Keratinocyte (primary cell): ENCODE measurements around the gene OMG. TPM values are rescaled to one million over a fixed set of nuclear protein-coding genes. Genes with fewer than 3 reads are reported as not detected.
"Not testable (repeated sequence)": the region's sequence is repeated elsewhere in the genome, so short reads cannot be mapped to it uniquely, and the experiment has no call there.

Experiments
- DNase-seq: peaks from one replicate; pipeline ENCODE4 v3.0.0-alpha.2; 2011; ENCODE audit warnings: low read depth, missing footprints, low spot score
- FAIRE-seq: peaks from 2 replicates; lab custom pipeline; 2011; peaks lifted over from hg19 to GRCh38; lab: Jason Lieb, UNC
- H2AFZ ChIP-seq: 2 replicates; pipeline ENCODE4 v1.6.0; 2012; ENCODE audit warnings: low read length, control low read depth, inconsistent platforms; ENCODE audit not compliant: control insufficient read depth
- H3K27ac ChIP-seq: 2 replicates; pipeline ENCODE4 v1.5.1; 2011; ENCODE audit warnings: low read length; ENCODE audit not compliant: control insufficient read depth, insufficient read depth
- H3K27me3 ChIP-seq: 3 replicates; pipeline ENCODE4 v1.6.0; 2011; ENCODE audit warnings: low read length; ENCODE audit not compliant: control insufficient read depth, insufficient read depth; ENCODE audit errors: extremely low read depth
- H3K36me3 ChIP-seq, 2 experiments: 2 replicates in 1 of 2; 3 replicates in 1 of 2; pipeline ENCODE4 v1.5.1; 2011; ENCODE audit warnings: low read length in 2 of 2, mild to moderate bottlenecking in 1 of 2; ENCODE audit not compliant: control insufficient read depth in 2 of 2, insufficient read depth in 2 of 2; ENCODE audit errors: extremely low read depth in 1 of 2
- H3K4me1 ChIP-seq: 3 replicates; pipeline ENCODE4 v1.5.1; 2011; ENCODE audit warnings: low read length; ENCODE audit not compliant: control insufficient read depth, insufficient read depth; ENCODE audit errors: extremely low read depth
- H3K4me2 ChIP-seq: 3 replicates; pipeline ENCODE4 v1.6.0; 2011; ENCODE audit warnings: low read depth, low read length; ENCODE audit not compliant: control insufficient read depth, insufficient read depth; ENCODE audit errors: extremely low read depth
- H3K4me3 ChIP-seq, 3 experiments: fragments of 200-600 bp in 1 of 3; sonication (generic) in 1 of 3; 2 replicates in 2 of 3; 3 replicates in 1 of 3; pipeline ENCODE4 v1.5.1; 2011 to 2016; ENCODE audit warnings: low read length in 3 of 3, mild to moderate bottlenecking in 3 of 3, control low read depth in 2 of 3, inconsistent platforms in 1 of 3, low read depth in 1 of 3, mixed read lengths in 1 of 3, mixed run types in 1 of 3, moderate library complexity in 1 of 3; ENCODE audit not compliant: control insufficient read depth in 2 of 3, insufficient read depth in 2 of 3; ENCODE audit errors: extremely low read depth in 1 of 3
- H3K79me2 ChIP-seq: 2 replicates; pipeline ENCODE4 v1.6.0; 2012; ENCODE audit warnings: low read length; ENCODE audit not compliant: control insufficient read depth, insufficient read depth
- H3K9ac ChIP-seq: 3 replicates; pipeline ENCODE4 v1.6.0; 2011; ENCODE audit warnings: low read length; ENCODE audit not compliant: control insufficient read depth, insufficient read depth; ENCODE audit errors: extremely low read depth
- H3K9me1 ChIP-seq: 3 replicates; pipeline ENCODE4 v1.6.0; 2011; ENCODE audit warnings: low read length; ENCODE audit not compliant: control insufficient read depth, insufficient read depth; ENCODE audit errors: extremely low read depth
- H3K9me3 ChIP-seq: 2 replicates; pipeline ENCODE4 v1.5.1; 2012; ENCODE audit warnings: low read depth, low read length; ENCODE audit not compliant: control insufficient read depth
- H4K20me1 ChIP-seq: 3 replicates; pipeline ENCODE4 v1.6.0; 2011; ENCODE audit warnings: low read length; ENCODE audit not compliant: control insufficient read depth, insufficient read depth; ENCODE audit errors: extremely low read depth
- CTCF ChIP-seq, 3 experiments: IDR thresholded peaks in 1 of 3; conservative IDR thresholded peaks in 1 of 3; optimal IDR thresholded peaks in 1 of 3; 2 replicates in 2 of 3; 3 replicates in 1 of 3; pipeline versions ENCODE3 to v1.5.1; 2011; ENCODE audit warnings: low read length in 3 of 3, mild to moderate bottlenecking in 3 of 3, moderate library complexity in 2 of 3, control low read depth in 1 of 3, inconsistent platforms in 1 of 3; ENCODE audit not compliant: insufficient read depth in 2 of 3; ENCODE audit errors: extremely low read depth in 1 of 3
- EZH2 ChIP-seq: IDR thresholded peaks from one replicate; pipeline ENCODE4 v1.6.1; 2012; ENCODE audit warnings: inconsistent platforms, mild to moderate bottlenecking, low read length, moderate library complexity
- dilution Hi-C: fragments of 300-500 bp; cut with MboI; formaldehyde crosslinking; loops from one replicate; pipeline ENCODE4 v1.7.0; 2020; ENCODE audit warnings: low sequenced_read_pairs; ENCODE audit not compliant: extremely low pct_ligation_motif_present
- polyA minus RNA-seq, 3 experiments: library from RNA; depleted of rRNA, polyadenylated mRNA; stranded (reverse); fragments of >200 nt; gene quantifications; 1 replicate in 1 of 3; 2 replicates in 1 of 3; 3 replicates in 1 of 3; pipeline ENCODE4 v1.2.3, GENCODE V29; 2011
- polyA plus RNA-seq, 5 experiments: library from polyadenylated mRNA; depleted of rRNA in 3 of 5; stranded (reverse) in 3 of 5; stranded (forward) in 1 of 5; unstranded in 1 of 5; fragments of >200 nt; gene quantifications; 1 replicate in 1 of 5; 2 replicates in 3 of 5; 3 replicates in 1 of 5; pipeline versions ENCODE4 v1.2.1 to v1.2.3, GENCODE V29; 2011 to 2012; ENCODE audit warnings: missing spikeins in 2 of 5, low read depth in 1 of 5, low replicate concordance in 1 of 5

OMG gene
- polyA plus RNA-seq, result not detected in 3 replicates
- polyA plus RNA-seq (2011; ENCODE audit: low read depth), result not detected
- polyA plus RNA-seq (2011; cell fraction: cytosol; rRNA removed), result not detected in 2 replicates
- polyA plus RNA-seq (2011; cell fraction: nucleus; rRNA removed), result not detected in 2 replicates
- 1.0 TPM in 1 of 2 replicates, not detected in the other for polyA plus RNA-seq (2012; ENCODE audit: low replicate concordance)
- not detected in 3 replicates for polyA minus RNA-seq
- not detected for polyA minus RNA-seq (2011; cell fraction: cytosol; rRNA and poly(A)+ RNA removed)
- not detected in 2 replicates for polyA minus RNA-seq (2011; cell fraction: nucleus; rRNA and poly(A)+ RNA removed)

- Histone ChIP-seq H3K9me3 (no peaks in the 10 kb centered on the region), H3K36me3 (peaks cover 0 to 1% of the 10 kb centered on the region in 2 experiments), H3K4me1 (no peaks in the 10 kb centered on the region), H3K4me2 (no peak within 1 kb of the TSS), H2AFZ (no peak within 1 kb of the TSS), H4K20me1 (no peaks in the 10 kb centered on the region), H3K4me3 (no peak within 1 kb of the TSS), H3K79me2 (no peaks in the 10 kb centered on the region), H3K9me1 (no peaks in the 10 kb centered on the region), H3K9ac (no peak within 1 kb of the TSS), H3K27me3 (no peaks in the 10 kb centered on the region), H3K27ac (no peak within 1 kb of the TSS)
- dilution Hi-C loops, result no loop called here
- no peak for DNase-seq
- no peak for FAIRE-seq
- TF ChIP-seq EZH2 (no peak), CTCF (optimal IDR thresholded peaks at IDR 0.05 in 1 of 3, IDR thresholded peaks at IDR 0.05 in 1 of 3, conservative IDR thresholded peaks at IDR 0.05 in 1 of 3; ENCODE audit: extremely low read depth in 1 of 3, insufficient read depth in 2 of 3, low read length in 3 of 3) (no peak)
Measured at GRCh38 chr17:31297090-31297489, at the start of gene OMG. Gene OMG, minus strand, starts transcription at chr17:31297239. Its CDS starts 908 bp downstream, at chr17:31296331.

- H3K27me3 ChIP-seq, dilution Hi-C loops, H3K9me3 ChIP-seq, H3K4me3 ChIP-seq, H3K27ac ChIP-seq, H3K36me3 ChIP-seq, H3K4me1 ChIP-seq, H4K20me1 ChIP-seq, FAIRE-seq, H3K4me2 ChIP-seq, H3K9me1 ChIP-seq, H3K9ac ChIP-seq, DNase-seq, H3K79me2 ChIP-seq, H2AFZ ChIP-seq: not testable (repeated sequence)
Measured at GRCh38 chr17:31345191-31345747, 48.2 kb upstream of the OMG start.
